ENCODE results near the gene PSMC2. TPM values are rescaled to one million over a fixed set of nuclear protein-coding genes. Genes with fewer than 3 reads are reported as not detected.

PSMC2 gene
- 151 to 186 TPM (median 163 TPM) in 5 replicates for total RNA-seq (2022; extraction: Qiagen RNA extraction; ENCODE audit: low read depth)

GRCh38 chr7:103347507-103348267, at the start of gene PSMC2:
PSMC2 (plus strand) TSS chr7:103347643; CDS start chr7:103347712, 69 bp downstream.

GRCh38 chr7:103344453-103345149, 2.8 kb upstream of the PSMC2 start, which contains the start of gene DNAJC2:
DNAJC2 (minus strand) TSS chr7:103344767; CDS start chr7:103344622, 145 bp downstream.

Other genes starting within 250 kb of the PSMC2 start
- gene NAPEPLD, start 198.5 kb upstream of the PSMC2 start, total RNA-seq (2022; extraction: Qiagen RNA extraction; ENCODE audit: low read depth) = 3.3 to 4.1 TPM (median 4.0 TPM) in 5 replicates
- gene PMPCB, start 50.2 kb upstream of the PSMC2 start, total RNA-seq (2022; extraction: Qiagen RNA extraction; ENCODE audit: low read depth) = 63.6 to 72.6 TPM (median 67.3 TPM) in 5 replicates
- 36.6 to 45.3 TPM (median 41.5 TPM) in 5 replicates for gene DNAJC2, start 2.9 kb upstream of the PSMC2 start, total RNA-seq (2022; extraction: Qiagen RNA extraction; ENCODE audit: low read depth)
- gene SLC26A5, start 98.6 kb downstream of the PSMC2 start, total RNA-seq (2022; extraction: Qiagen RNA extraction; ENCODE audit: low read depth) = not detected in 5 replicates

All from A549 treated with GW870086 at 1 μM for 4 hours (cell line).